B cell (primary cell): ENCODE results near the gene MT1X. TPM values are rescaled to one million over a fixed set of nuclear protein-coding genes. Genes with fewer than 3 reads are reported as not detected.

Experiments
- ATAC-seq: fragments of 200-7000 bp; cut with Tn5 transposase; one replicate; pipeline ENCODE4 v1.10.0; 2021; ENCODE audit warnings: low read depth, mild to moderate bottlenecking, moderate number of reproducible peaks, moderate library complexity
- CTCF ChIA-PET: fragments of 350-600 bp; sonication (Branson Sonifier 250); formaldehyde crosslinking; loops from one replicate; lab custom pipeline; 2021; ENCODE audit warnings: antibody characterized with exemption, inconsistent platforms; lab: Charles Lee
- POLR2A ChIA-PET: fragments of 350-600 bp; sonication (Branson Sonifier 250); formaldehyde crosslinking; loops from one replicate; lab custom pipeline; 2021; ENCODE audit warnings: antibody characterized with exemption; lab: Charles Lee
- DNase-seq: peaks from one replicate; pipeline ENCODE4 v3.0.0; 2013
- H2AFZ ChIP-seq: 2 replicates; pipeline ENCODE4 v1.6.1; 2012; ENCODE audit warnings: mild to moderate bottlenecking, low read depth, low read length; ENCODE audit not compliant: insufficient read depth, poor library complexity, severe bottlenecking
- H3K27ac ChIP-seq, 2 donors: 1 replicate in 1 of 2; 2 replicates in 1 of 2; pipeline ENCODE4 v1.5.1; 2012 to 2013; ENCODE audit warnings: low read length in 2 of 2, mild to moderate bottlenecking in 2 of 2, moderate library complexity in 1 of 2
- H3K27me3 ChIP-seq, 4 experiments: fragments of 200-600 bp in 1 of 4; sonication (generic) in 1 of 4; replicated peaks in 1 of 4; 1 replicate in 2 of 4; 2 replicates in 2 of 4; pipeline versions ENCODE4 v1.6.1 to v1.7.0; 2013 to 2016; ENCODE audit warnings: low read length in 3 of 4, mild to moderate bottlenecking in 2 of 4, mixed read lengths in 1 of 4, moderate library complexity in 1 of 4; ENCODE audit not compliant: insufficient read depth in 4 of 4, control insufficient read depth in 3 of 4; ENCODE audit errors: control extremely low read depth in 1 of 4
- H3K36me3 ChIP-seq, 2 experiments: replicated peaks in 1 of 2; 1 replicate in 1 of 2; 2 replicates in 1 of 2; pipeline versions ENCODE4 v1.6.1 to v1.7.1; 2013; ENCODE audit warnings: low read length in 1 of 2; ENCODE audit not compliant: insufficient read depth in 2 of 2, control insufficient read depth in 1 of 2; ENCODE audit errors: control extremely low read depth in 1 of 2, extremely low read depth in 1 of 2
- H3K4me1 ChIP-seq, 2 donors: fragments of 200-600 bp in 1 of 2; sonication (generic) in 1 of 2; 1 replicate in 1 of 2; 2 replicates in 1 of 2; pipeline versions ENCODE4 v1.5.1 to v1.6.1; 2013 to 2017; ENCODE audit warnings: low read length in 2 of 2; ENCODE audit not compliant: control insufficient read depth in 2 of 2, insufficient read depth in 2 of 2
- H3K4me2 ChIP-seq: replicated peaks from 2 replicates; pipeline ENCODE3; 2012; ENCODE audit warnings: mild to moderate bottlenecking, low read depth, low read length; ENCODE audit not compliant: poor library complexity, severe bottlenecking
- H3K4me3 ChIP-seq, 5 experiments: fragments of 200-600 bp in 1 of 5; sonication (generic) in 1 of 5; 1 replicate in 3 of 5; 2 replicates in 2 of 5; pipeline versions ENCODE4 v1.5.1 to v1.7.0; 2011 to 2016; ENCODE audit warnings: low read length in 4 of 5, mild to moderate bottlenecking in 4 of 5, low read depth in 2 of 5, control low read depth in 1 of 5, moderate library complexity in 1 of 5; ENCODE audit not compliant: insufficient read depth in 1 of 5; ENCODE audit errors: control extremely low read depth in 1 of 5, extremely low read depth in 1 of 5
- H3K79me2 ChIP-seq: fragments of 200-600 bp; sonication (generic); one replicate; pipeline ENCODE4 v1.6.0; 2016; ENCODE audit warnings: low read length; ENCODE audit not compliant: control insufficient read depth, insufficient read depth
- H3K9ac ChIP-seq: fragments of 200-600 bp; sonication (generic); 2 replicates; pipeline ENCODE4 v1.6.1; 2017; ENCODE audit warnings: mild to moderate bottlenecking, low read length, moderate library complexity
- H3K9me3 ChIP-seq, 3 donors: one replicate each; pipeline versions ENCODE4 v1.6.1 to v1.7.1; 2013; ENCODE audit warnings: low read length in 2 of 3; ENCODE audit not compliant: control insufficient read depth in 2 of 3, insufficient read depth in 1 of 3; ENCODE audit errors: control extremely low read depth in 1 of 3
- H4K20me1 ChIP-seq: 2 replicates; pipeline ENCODE4 v1.6.0; 2012; ENCODE audit warnings: mild to moderate bottlenecking, low read length; ENCODE audit not compliant: insufficient read depth, control insufficient read depth, poor library complexity, severe bottlenecking
- H3K27ac Mint-ChIP-seq: one replicate; pipeline ENCODE4 v1.8.0; 2021; ENCODE audit warnings: mixed read lengths
- H3K27me3 Mint-ChIP-seq: one replicate; pipeline ENCODE4 v1.8.0; 2021; ENCODE audit warnings: mixed read lengths
- H3K4me1 Mint-ChIP-seq: one replicate; pipeline ENCODE4 v1.8.0; 2021; ENCODE audit warnings: mixed read lengths
- H3K4me3 Mint-ChIP-seq: one replicate; pipeline ENCODE4 v1.8.0; 2021; ENCODE audit warnings: mixed read lengths
- H3K9me3 Mint-ChIP-seq: one replicate; pipeline ENCODE4 v1.8.0; 2022; ENCODE audit warnings: mixed read lengths; ENCODE audit not compliant: insufficient read depth
- EZH2 ChIP-seq: IDR thresholded peaks from 2 replicates; pipeline ENCODE4 v1.6.1; 2012; ENCODE audit warnings: borderline replicate concordance, low read depth, mild to moderate bottlenecking, moderate library complexity, low read length; ENCODE audit not compliant: insufficient read depth, poor library complexity, severe bottlenecking
- WGBS: methylation state at CpG from one replicate; pipeline ENCODE4 v1.1.5; 2013; ENCODE audit warnings: missing lambda C conversion rate; ENCODE audit not compliant: insufficient coverage; 5-methylcytosine and 5-hydroxymethylcytosine counted together
- intact Hi-C: fragments of 100-400 bp; cut with micrococcal nuclease; formaldehyde crosslinking; loops from one replicate; pipeline ENCODE4 v1.10.0; 2022
- polyA plus RNA-seq: library from polyadenylated mRNA; depleted of rRNA; stranded (reverse); fragments of >200 nt; gene quantifications from 2 replicates; pipeline ENCODE4 v1.2.3, GENCODE V29; 2012
- total RNA-seq, 2 donors: library from RNA; stranded (reverse); fragments of 120-200 nt in 1 of 2; gene quantifications; 1 replicate in 1 of 2; 2 replicates in 1 of 2; pipeline versions ENCODE4 v1.2.3 to v1.2.4, GENCODE V29; 2013 to 2022
- TF ChIP-seq, protein P1 (sequence below): fragments of 200-600 bp; IDR thresholded peaks from one replicate; pipeline ENCODE4 v1.8.0; 2022; ENCODE audit warnings: antibody characterized with exemption, mild to moderate bottlenecking

The MT1X gene
- total and polyA plus RNA-seq, 2 donors (not counting 1 experiment from before 2014, with no cell fraction given): 9.1 to 17.2 TPM

DNA sequence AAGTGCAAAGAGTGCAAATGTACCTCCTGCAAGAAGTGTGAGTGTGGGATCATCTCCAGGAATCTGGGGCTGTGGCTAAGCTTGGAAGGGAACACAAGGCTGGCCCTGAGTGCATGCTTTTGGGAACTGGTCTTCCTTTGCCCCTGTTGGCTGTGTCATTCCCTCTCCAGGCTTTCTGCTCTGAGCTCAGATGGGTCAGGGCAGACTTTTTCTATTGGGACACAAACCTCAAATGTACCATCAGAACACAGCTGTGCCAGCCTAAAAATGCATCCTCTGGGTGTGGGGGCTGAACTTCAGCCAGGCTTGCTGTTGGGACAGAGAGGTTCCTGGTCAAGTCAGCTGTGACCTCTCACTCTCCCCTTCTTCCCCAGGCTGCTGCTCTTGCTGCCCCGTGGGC is 29.7 kb upstream of the MT1X start:
- no peak for ATAC-seq
- H4K20me1 ChIP-seq: no peaks in the 10 kb centered on the region

DNA sequence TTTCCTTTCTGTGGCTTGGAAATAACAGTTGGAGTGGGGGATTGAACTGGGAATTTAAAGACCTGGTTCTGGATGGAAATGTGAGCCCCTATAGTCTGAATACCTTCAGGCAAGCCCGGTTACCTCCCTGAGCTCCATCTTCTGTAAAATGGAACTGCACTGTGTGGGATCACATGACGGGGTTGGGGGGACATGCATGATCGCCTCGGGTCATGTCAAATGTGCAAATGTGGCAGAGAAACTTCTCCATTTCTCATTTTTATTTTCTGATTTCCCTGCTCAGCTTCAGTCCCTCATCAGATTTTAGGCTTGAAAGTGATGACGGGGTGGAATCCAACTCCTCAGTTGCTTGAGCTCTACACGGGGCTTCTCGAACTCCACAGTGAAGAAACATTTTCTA is 29.1 kb upstream of the MT1X start:
- CTCF ChIA-PET: interaction anchor here (2.8 kb wide), 1 partner anchor 9 kb away, joined by 8 read pairs; no protein-coding TSS in a partner anchor
- no peak overlapping the region for H3K4me2 ChIP-seq
- no peak for ATAC-seq
- POLR2A ChIA-PET: interaction anchor here (0.5 kb wide), 1 partner anchor 920 kb away, joined by 6 read pairs; no protein-coding TSS in a partner anchor
- no peaks in the 10 kb centered on the region for H4K20me1 ChIP-seq
- Mint-ChIP-seq H3K4me1 (peaks cover 21% of the 10 kb centered on the region), H3K9me3 (no peaks in the 10 kb centered on the region), H3K4me3 (peak overlapping the region; percentile 53), H3K27me3 (peaks cover 15% of the 10 kb centered on the region), H3K27ac (peak overlapping the region; percentile 6)
- DNase-seq: peak; percentile 58
- H3K9me3 ChIP-seq: no peaks in the 10 kb centered on the region
- H3K4me1 ChIP-seq: peaks cover 7 to 28% of the 10 kb centered on the region in 2 donors
- H3K36me3 ChIP-seq: no peaks in the 10 kb centered on the region
- H3K9ac ChIP-seq: no peak overlapping the region
- no peak overlapping the region for H2AFZ ChIP-seq
- H3K27me3 ChIP-seq: peaks cover 0 to 12% (median 3%) of the 10 kb centered on the region in 4 experiments
- H3K4me3 ChIP-seq: no peak overlapping the region
- intact Hi-C loops: no loop called here
- TF ChIP-seq, protein P1, sequence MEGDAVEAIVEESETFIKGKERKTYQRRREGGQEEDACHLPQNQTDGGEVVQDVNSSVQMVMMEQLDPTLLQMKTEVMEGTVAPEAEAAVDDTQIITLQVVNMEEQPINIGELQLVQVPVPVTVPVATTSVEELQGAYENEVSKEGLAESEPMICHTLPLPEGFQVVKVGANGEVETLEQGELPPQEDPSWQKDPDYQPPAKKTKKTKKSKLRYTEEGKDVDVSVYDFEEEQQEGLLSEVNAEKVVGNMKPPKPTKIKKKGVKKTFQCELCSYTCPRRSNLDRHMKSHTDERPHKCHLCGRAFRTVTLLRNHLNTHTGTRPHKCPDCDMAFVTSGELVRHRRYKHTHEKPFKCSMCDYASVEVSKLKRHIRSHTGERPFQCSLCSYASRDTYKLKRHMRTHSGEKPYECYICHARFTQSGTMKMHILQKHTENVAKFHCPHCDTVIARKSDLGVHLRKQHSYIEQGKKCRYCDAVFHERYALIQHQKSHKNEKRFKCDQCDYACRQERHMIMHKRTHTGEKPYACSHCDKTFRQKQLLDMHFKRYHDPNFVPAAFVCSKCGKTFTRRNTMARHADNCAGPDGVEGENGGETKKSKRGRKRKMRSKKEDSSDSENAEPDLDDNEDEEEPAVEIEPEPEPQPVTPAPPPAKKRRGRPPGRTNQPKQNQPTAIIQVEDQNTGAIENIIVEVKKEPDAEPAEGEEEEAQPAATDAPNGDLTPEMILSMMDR: no peak
- no peak for TF ChIP-seq EZH2
- WGBS: 50% methylated on average over 1 of the region's 7 CpGs
- H3K27ac ChIP-seq: no peak overlapping the region
- H3K79me2 ChIP-seq: no peaks in the 10 kb centered on the region

More for the DNA sequence above, 29.7 kb upstream of the MT1X start:
- no peaks in the 10 kb centered on the region for H3K79me2 ChIP-seq
- H3K4me3 Mint-ChIP-seq: no peak overlapping the region
- peaks cover 4 to 22% of the 10 kb centered on the region in 2 donors for H3K4me1 ChIP-seq
- DNase-seq: no peak
- H3K9me3 ChIP-seq: no peaks in the 10 kb centered on the region
- H3K27ac Mint-ChIP-seq: no peak overlapping the region
- intact Hi-C loops: no loop called here
- TF ChIP-seq, protein P1: no peak
- TF ChIP-seq EZH2: no peak
- ChIA-PET CTCF (interaction anchor here (0.7 to 2.8 kb wide), 2 partner anchors 9 to 50 kb away, joined by 3 to 8 read pairs; no protein-coding TSS in a partner anchor), POLR2A (interaction anchor here (0.5 kb wide), 1 partner anchor 920 kb away, joined by 6 read pairs; no protein-coding TSS in a partner anchor)
- peaks cover 0 to 16% (median 4%) of the 10 kb centered on the region in 4 experiments for H3K27me3 ChIP-seq
- no peak overlapping the region for H3K4me3 ChIP-seq
- H3K27me3 Mint-ChIP-seq: peaks cover 18% of the 10 kb centered on the region
- H3K9me3 Mint-ChIP-seq: no peaks in the 10 kb centered on the region
- no peak overlapping the region for H3K27ac ChIP-seq
- no peak overlapping the region for H3K4me2 ChIP-seq
- H3K9ac ChIP-seq: no peak overlapping the region
- no peaks in the 10 kb centered on the region for H3K36me3 ChIP-seq
- 71% methylated on average over 1 of the region's 1 CpG for WGBS
- no peak overlapping the region for H2AFZ ChIP-seq
- H3K4me1 Mint-ChIP-seq: peaks cover 17% of the 10 kb centered on the region
